NCI-H526 treated with DMSO at 0.1 percent for 48 hours (cell line): ENCODE data around the gene CFAP298.
A peak's percentile ranks its signal among the peaks of the same experiment; 100 is the strongest.
"Not testable (repeated sequence)": the region's sequence is repeated elsewhere in the genome, so short reads cannot be mapped to it uniquely, and the experiment has no call there.

ENCODE experiments used
- DNase-seq: peaks from one replicate; lab custom pipeline; 2025; lab: John Stamatoyannopoulos, UW

Gene CFAP298

GRCh38 chr21:32612075-32612998 lies at the start of gene CFAP298:
TSS of gene CFAP298 (minus strand) at chr21:32612377. CDS start at chr21:32612243, 134 bp downstream.
- peak; percentile 88 for DNase-seq

- DNase-seq, result not testable (repeated sequence)
Observed at GRCh38 chr21:32661026-32661782, 49.0 kb upstream of the CFAP298 start.

DNA sequence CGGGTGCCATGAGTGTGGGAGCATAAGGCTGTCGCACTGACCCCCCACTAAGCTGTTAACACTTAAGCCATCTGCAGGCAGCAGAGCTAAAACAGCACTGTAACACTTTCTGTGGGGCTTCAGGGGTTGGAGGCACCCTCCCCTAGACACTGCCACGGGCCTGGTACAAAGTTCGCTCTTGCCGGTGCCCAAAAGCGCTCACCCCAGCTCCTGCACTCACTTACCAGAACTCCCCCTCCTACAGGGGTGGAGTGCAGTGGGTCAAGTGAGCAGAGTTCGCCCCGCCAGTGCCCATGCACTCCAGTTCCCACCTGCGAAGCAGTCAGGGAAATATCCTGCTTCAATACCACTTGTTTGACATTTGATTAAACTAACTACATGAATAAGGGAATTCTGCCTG lies 46.3 kb upstream of the CFAP298 start:
- no peak for DNase-seq

DNA sequence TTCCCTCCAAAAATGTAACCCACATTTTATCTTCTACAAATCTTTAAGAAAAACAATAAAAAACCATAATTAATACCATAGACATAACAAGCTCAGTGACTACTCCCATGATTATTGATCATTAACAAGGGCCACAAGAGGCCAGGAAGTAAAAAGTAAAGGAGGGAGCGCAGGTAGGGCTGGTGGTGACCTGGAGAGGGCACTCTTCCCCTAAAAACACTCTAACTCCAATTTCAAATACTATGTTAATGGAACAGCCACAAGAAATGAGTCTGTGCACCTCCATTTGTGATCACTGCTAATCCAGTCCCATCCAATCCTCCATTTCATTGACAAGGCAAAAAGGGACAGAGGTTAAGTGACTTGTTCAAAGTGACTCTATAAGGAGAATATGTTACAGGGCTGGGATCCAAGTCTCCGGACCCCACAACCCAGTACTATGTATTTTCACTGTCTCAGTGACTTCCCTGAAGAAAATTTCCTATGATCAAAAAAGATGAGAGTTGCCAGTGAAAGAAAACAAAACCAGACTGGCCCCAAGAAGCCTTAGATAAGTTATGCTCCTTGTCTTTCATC lies 41.2 kb upstream of the CFAP298 start:
- DNase-seq, result peak; percentile 1

DNA sequence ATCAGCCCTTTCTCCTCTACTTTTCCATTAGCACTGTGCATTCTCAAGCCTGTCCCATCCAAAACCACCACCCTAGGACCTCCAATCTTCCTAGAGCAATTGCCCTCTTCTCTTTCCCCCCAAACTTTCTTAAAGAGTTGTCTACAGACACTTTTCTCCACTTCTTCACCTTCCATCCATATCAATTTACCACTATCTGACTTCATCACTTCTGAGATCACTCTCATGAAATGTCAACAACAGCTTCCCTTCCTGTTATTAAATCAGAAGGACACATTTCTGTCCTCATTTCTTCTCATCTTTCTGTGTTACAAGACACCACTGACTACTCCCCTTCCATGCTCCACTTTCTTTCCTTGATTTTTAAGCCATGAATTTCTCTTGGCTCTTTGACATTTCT lies 36.0 kb upstream of the CFAP298 start:
- no peak for DNase-seq

DNA sequence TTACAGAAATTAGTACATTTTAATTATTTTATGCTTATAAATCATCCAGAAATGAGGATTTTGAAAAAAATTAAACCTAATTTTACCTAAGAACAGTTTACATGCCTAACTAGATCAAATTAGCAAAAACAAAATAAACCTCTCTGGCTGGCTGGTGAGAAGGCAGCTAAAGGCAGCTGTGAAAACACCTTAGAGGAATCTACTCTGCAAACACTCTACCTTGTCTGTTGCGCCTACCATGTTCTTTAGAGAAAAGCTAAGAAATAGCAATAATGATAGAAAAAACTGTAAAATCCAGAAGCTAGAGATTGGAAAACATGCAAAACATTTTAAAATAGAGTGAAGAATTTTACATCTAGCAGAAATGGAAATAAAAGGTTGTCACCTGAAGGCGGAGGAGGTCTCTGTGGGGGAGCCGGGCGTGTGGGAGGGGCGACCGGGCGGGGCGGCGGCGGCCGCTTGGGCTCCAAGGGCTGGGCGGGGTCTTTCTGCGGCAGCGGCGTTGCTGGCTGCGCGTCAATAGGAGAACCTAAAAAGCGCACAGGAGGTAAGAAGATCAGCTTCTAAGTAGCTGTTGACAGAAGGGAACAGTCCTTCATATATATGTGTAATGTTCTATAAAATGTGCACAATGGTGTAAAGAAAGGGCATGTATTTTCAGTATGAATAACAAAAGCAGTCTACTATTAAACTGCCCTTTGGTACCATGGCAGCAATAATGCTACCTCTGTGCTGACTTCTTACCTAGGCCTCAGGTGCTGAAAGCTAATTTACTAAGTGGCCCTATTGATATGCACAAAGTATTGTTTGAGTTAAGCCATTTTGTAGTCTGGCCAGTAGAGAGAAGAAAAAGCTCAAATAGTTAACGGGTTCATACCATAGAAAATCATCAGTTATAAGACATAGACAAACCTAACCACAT lies 33.3 kb upstream of the CFAP298 start:
- DNase-seq, result no peak

DNA sequence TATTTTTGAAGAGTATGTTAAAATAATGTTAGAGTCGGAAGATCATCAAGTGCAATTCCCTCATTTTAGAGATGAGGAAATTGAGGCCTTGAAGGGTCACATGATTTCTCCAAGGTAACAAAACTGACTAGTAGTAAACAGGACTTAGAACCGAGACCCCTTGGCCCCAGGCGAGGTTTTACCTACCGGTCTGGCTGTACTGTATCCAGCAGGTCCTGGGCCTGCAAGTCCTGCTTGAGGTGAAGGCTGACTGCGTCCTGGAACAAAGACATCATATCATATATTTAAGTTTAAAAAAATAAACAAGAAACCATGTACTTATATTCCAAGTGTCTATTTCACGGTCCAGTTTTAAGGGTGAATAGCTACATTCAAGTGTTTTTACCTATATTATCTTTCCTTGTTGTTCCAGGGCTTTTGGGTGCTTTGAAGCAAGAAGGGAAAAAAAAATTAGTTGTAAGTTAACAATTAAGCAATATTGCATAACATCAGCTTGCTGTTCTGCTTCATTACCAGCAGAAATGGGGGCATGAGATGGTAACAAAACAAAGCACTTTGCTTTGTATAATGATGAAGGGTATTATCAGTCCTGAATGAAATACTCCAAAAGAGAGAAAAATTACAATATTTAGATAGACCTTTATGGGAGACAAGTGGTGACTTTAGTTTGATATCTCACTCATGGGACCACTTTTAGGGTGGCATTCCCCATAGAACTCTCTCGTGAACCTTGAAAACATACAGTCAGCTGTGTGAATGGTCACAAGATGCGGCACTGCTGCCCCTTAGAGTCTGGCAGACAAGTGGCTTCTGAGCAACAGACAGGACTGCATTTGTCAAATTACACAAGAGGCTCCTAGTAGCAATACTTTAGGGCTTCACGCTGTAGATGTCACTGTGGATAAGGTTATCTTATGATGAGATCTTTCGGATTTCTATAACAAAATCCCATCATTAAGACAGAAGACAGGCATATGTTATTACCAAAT lies 29.8 kb upstream of the CFAP298 start:
- DNase-seq, result no peak

DNA sequence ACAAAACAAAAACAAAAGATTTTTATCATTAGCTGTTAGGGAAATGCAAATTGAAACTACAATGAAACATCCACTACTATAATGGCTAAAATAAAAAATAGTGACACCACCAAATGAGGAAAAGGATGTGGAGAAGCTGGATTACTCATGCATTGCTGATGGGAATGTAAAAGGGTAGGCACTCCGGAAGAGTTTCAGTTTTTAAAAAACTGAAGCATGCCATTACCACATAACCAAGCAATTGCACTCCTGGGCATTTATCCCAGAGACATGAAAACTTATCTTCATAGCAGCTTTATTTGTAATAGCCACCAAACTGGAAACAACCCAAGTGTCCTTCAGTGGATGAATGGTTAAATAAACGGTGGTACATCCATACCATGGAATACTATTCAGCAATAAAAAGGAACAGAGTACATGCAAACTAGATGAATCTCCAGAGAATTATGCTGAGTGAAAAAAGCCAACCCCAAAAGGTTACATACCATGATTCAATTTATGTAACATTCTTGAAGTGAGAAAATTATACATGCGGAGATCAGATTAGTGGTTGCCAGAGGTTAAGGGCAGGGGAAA lies 14.5 kb upstream of the CFAP298 start:
- DNase-seq, result no peak

DNA sequence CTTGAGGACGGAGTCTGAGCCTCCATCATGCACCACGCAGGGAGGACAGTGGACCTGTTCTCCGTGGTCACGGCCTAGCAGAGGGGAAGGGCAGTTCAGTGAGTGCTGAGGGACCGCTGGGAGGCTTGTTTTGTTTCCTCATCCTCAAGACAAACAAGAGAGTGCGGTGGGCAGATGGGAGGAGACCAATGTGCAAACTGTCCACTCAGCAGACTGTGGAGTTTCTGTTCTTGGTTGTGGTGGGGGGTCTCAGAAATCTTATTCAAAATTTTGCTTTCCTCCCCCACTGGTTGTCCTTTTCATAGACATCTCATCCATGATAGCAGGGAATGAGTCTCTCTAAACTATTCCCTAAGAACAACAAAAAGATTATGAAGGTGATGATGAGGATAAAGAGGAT lies 6.0 kb upstream of the CFAP298 start:
- not testable (repeated sequence) for DNase-seq

GRCh38 chr21:32613436-32614043 lies 1.4 kb upstream of the CFAP298 start:
- DNase-seq, result no peak

DNA sequence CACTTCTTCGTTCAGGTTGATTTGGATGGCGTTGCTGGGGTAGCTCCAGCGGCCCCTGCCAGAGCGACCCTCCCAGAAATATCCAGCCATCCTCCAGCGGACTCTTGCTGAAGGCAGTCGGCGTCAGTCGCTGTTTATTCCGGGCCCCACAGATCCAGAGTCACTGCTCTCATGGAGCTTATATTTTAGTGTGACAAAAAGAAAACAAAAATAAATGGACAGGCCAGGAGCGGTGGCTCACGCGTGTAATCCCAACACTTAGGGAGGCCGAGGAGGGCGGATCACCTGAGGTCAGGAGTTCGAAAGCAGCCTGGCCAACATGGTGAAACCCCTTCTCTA lies 791 bp upstream of the CFAP298 start:
- DNase-seq, result peak; percentile 51

GRCh38 chr21:32611471-32611997 lies 643 bp downstream of the CFAP298 start:
- peak; percentile 22 for DNase-seq

GRCh38 chr21:32610940-32611339 lies 1.2 kb downstream of the CFAP298 start:
- DNase-seq, result not testable (repeated sequence)

- no peak for DNase-seq
Observed at GRCh38 chr21:32608851-32609250, 3.3 kb downstream of the CFAP298 start.

GRCh38 chr21:32605469-32605868 lies 6.7 kb downstream of the CFAP298 start:
- no peak for DNase-seq

- no peak for DNase-seq
Observed at GRCh38 chr21:32604464-32604863, 7.7 kb downstream of the CFAP298 start.

DNA sequence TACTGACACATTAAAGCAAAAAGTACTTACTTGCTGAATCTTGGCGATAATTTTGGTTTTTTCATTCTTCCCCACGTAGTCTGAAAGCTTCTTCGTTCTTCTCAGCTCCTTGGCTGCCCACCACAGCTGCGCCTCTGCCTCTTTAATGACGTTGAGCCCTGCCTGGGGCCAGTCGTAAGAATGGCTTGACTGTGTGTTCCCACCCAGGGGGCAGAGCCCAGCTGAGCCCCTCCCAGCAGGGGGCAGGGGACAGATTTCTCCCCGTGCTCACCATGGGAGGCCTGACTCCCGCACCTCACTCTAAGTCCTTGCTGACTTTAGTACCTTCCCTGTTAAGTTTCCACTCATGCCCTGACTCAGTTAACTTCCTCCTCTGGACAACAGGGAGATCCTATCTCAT lies 9.0 kb downstream of the CFAP298 start:
- DNase-seq, result no peak

DNA sequence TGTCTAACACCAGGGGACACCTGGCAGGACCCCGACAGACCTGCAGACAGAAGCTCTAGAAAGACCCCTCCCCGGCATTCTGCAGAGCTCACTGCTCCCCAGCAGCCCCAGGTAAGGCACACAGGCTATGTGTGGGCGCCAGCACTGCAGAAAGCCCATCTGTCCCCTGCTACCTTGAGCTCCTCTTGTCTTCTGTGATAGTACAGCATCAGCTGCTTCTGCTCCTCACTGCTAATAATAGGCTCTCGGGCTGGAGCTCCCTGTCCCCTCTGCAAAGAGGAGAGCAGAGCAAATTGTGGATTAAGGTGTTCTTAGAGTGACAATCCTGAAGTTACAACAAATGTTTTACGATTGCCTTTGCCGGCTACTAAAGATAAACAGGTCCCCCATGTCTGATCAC lies 10.1 kb downstream of the CFAP298 start:
- no peak for DNase-seq

DNA sequence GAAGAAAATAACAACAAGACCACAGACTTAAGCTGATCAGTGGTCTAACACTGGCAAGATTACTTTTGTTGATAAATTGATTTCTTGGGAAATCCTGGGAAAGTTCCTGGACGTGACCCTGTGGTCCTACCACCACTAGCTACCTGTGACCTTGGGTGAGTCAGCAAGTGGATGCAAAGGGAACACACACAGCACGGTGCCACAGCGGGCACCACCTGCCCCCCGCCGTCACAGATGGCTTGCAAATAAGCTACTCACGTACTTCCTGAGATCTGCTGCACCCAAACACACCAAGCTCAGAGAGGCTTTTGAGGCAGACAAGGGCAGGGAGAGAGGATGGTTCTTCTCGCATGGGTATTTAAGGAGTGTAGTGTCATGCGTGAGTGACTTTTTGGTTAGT lies 12.7 kb downstream of the CFAP298 start:
- DNase-seq, result no peak
